Cardiac fibroblast (primary cell): Measurements from ENCODE around the gene TMEM161B.
"Not testable (repeated sequence)": the region's sequence is repeated elsewhere in the genome, so short reads cannot be mapped to it uniquely, and the experiment has no call there.

Experiments
- DNase-seq, 2 donors: peaks; one replicate each; pipeline versions ENCODE4 v3.0.0 to v3.0.0-alpha.2; 2010; ENCODE audit warnings: low read depth in 2 of 2
- H3K4me3 ChIP-seq, 2 donors: replicated peaks in 1 of 2; 1 replicate in 1 of 2; 2 replicates in 1 of 2; pipeline ENCODE4 v1.5.1; 2011; ENCODE audit warnings: low read depth in 2 of 2, low read length in 2 of 2, mild to moderate bottlenecking in 2 of 2, moderate library complexity in 1 of 2
- TF ChIP-seq, protein P1 (sequence below): IDR thresholded peaks from one replicate; pipeline ENCODE4 v1.5.1; 2011; ENCODE audit warnings: low read depth, mild to moderate bottlenecking, low read length, inconsistent platforms

TMEM161B gene

GRCh38 chr5:88183255-88183654 lies 85.4 kb downstream of the TMEM161B start:
- peak in 1 of 2 donors; percentile 9 for DNase-seq
- TF ChIP-seq, protein P1, sequence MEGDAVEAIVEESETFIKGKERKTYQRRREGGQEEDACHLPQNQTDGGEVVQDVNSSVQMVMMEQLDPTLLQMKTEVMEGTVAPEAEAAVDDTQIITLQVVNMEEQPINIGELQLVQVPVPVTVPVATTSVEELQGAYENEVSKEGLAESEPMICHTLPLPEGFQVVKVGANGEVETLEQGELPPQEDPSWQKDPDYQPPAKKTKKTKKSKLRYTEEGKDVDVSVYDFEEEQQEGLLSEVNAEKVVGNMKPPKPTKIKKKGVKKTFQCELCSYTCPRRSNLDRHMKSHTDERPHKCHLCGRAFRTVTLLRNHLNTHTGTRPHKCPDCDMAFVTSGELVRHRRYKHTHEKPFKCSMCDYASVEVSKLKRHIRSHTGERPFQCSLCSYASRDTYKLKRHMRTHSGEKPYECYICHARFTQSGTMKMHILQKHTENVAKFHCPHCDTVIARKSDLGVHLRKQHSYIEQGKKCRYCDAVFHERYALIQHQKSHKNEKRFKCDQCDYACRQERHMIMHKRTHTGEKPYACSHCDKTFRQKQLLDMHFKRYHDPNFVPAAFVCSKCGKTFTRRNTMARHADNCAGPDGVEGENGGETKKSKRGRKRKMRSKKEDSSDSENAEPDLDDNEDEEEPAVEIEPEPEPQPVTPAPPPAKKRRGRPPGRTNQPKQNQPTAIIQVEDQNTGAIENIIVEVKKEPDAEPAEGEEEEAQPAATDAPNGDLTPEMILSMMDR, result no peak
- no peak overlapping the region for H3K4me3 ChIP-seq

- DNase-seq, H3K4me3 ChIP-seq: not testable (repeated sequence)
Measured at GRCh38 chr5:88177486-88177885, 91.2 kb downstream of the TMEM161B start.

DNA sequence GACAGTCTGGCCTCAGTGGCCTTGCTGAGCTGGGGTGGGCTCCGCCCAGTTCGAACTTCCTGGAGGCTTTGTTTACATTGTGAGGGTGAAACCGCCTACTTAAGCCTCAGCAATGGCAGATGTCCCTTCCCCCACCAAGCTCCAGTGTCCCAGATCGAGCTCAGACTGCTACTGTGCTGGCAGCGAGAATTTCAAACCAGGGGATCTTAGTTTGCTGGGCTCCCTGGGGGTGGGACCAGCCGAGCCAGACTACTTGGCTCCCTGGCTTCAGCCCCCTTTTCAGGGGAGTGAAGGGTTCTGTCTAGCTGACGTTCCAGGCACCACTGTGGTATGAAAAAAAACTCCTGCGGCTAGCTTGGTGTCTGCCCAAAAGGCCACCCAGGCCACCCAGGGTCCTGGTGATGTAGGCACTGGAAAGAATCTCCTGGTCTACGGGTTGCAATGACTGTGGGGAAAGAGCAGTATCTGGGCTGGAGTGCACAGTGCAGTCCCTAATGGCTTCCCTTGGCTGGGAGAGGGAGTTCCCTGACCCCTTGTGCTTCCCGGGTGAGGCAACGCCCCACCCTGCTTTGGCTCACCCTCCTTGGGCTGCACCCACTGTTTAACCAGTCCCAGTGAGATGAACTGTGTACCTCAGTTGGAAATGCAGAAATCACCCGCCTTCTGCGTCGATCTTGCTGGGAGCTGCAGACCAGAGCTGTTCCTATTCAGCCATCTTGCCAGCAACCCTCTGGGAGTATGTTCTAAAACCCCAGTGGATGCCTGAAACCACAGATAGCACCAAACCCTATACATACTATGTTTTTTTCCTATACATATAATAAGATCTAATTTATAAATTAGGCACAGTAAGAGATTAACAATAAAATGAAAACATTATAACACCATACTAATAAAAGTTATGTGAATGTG lies 95.5 kb downstream of the TMEM161B start:
- TF ChIP-seq, protein P1, result no peak
- no peak overlapping the region for H3K4me3 ChIP-seq
- no peak for DNase-seq

DNA sequence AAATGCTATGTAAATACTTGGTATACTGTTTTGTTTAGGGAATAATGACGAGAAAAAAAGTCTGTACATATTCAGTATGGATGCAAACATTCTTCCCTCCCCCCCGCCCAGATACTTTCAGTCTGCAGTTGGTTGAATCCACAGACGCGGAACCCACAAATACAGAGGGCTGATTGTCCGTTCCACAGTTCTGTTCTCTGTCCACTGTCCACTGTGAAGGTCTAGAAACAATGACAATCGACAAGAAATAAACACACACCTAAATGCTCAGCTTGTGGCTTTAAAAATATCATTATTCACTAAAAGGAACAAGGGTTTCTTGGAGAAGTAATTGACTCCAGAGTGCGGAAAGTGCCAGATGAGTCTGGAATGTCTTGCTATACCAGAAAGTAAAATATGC lies 109.1 kb downstream of the TMEM161B start:
- DNase-seq, result no peak
- TF ChIP-seq, protein P1, result no peak
- H3K4me3 ChIP-seq, result no peak overlapping the region

DNA sequence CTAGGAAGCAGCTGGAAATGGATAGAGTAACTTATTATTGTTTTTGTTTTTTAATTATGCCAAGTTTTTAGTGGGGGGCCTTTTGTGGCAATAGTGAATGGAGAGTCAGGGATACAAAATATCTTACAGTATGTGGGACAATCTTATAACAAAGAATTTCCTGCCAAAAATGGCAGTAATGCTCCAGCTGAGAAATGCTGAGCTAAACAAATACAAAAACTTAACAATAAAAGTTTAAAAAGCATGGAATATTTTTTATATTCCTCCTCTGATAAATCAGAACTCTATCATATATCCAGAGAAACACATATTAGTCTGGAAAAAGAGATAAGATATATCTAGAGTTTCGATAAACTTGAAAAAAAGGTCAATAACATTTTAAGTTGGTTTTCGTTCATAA lies 110.6 kb downstream of the TMEM161B start:
- DNase-seq, result no peak
- no peak overlapping the region for H3K4me3 ChIP-seq
- TF ChIP-seq, protein P1, result no peak

DNA sequence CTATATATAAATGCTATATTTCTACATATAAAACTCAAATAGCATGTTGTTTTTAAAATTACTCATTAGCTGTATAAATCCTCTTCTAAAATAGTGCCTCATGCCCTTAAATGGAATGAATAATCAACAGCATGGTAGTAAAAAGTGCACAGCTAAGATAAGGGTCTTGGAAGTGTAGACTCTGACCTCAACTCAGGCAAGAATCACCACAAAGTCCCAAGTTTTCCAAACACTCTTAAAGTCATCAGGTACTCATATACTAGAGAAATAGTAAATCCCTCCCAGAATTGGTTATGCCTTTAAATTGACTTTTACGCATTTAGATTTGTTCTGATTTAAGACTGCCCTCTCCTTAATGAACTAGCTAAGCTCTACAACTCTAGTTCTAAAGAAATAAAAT lies 113.8 kb downstream of the TMEM161B start:
- no peak overlapping the region for H3K4me3 ChIP-seq

GRCh38 chr5:88150747-88151146 lies 117.9 kb downstream of the TMEM161B start:
- TF ChIP-seq, protein P1, result no peak
- DNase-seq, result no peak
- no peak overlapping the region for H3K4me3 ChIP-seq

More for the DNA sequence above, 113.8 kb downstream of the TMEM161B start:
- no peak for DNase-seq
- TF ChIP-seq, protein P1, result no peak
